ENCODE measurements around the gene ERG28.

DNA sequence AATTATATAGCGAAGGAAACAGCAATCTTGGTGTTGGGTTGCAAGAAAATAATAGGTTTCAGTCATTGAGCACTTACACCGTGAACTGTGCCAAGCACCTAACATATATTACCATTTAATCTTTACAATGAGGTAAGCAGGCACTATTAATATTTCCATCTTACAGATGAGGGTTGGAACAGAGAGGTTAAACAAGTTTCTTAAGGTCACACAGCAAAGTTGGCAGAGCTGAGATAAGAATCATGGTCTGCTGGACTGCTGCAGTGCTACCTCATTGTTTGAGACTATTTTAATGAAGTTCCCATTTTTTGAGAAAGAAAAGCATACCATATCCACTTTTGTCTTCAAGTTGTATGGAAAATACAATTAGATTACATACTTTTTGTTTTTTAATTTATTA, 1.7 kb downstream of the ERG28 start:
- TF ChIP-seq, protein P1, sequence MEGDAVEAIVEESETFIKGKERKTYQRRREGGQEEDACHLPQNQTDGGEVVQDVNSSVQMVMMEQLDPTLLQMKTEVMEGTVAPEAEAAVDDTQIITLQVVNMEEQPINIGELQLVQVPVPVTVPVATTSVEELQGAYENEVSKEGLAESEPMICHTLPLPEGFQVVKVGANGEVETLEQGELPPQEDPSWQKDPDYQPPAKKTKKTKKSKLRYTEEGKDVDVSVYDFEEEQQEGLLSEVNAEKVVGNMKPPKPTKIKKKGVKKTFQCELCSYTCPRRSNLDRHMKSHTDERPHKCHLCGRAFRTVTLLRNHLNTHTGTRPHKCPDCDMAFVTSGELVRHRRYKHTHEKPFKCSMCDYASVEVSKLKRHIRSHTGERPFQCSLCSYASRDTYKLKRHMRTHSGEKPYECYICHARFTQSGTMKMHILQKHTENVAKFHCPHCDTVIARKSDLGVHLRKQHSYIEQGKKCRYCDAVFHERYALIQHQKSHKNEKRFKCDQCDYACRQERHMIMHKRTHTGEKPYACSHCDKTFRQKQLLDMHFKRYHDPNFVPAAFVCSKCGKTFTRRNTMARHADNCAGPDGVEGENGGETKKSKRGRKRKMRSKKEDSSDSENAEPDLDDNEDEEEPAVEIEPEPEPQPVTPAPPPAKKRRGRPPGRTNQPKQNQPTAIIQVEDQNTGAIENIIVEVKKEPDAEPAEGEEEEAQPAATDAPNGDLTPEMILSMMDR (conservative IDR thresholded peaks at IDR 0.05; ENCODE audit: low read length): no peak
- TF ChIP-seq EZH2phosphoT487 (IDR thresholded peaks at IDR 0.05; ENCODE audit: borderline replicate concordance, low read depth, low read length): no peak
